ENCODE results near the gene SPATA45. TPM values are rescaled to one million over a fixed set of nuclear protein-coding genes. Genes with fewer than 3 reads are reported as not detected.

The SPATA45 gene
- total and polyA plus RNA-seq, 4 donors, result not detected

- no peaks in the 10 kb centered on the region for H3K9me3 ChIP-seq (ENCODE audit: control insufficient read depth in 4 of 4, insufficient read depth in 3 of 4, low read length in 3 of 4)
- no peaks in the 10 kb centered on the region for H3K27me3 ChIP-seq (ENCODE audit: control insufficient read depth in 3 of 3, insufficient read depth in 3 of 3, low read length in 2 of 3)
- H3K36me3 ChIP-seq (ENCODE audit: control insufficient read depth in 4 of 4, insufficient read depth in 4 of 4, low read length in 4 of 4), result peaks cover 6 to 12% (median 7%) of the 10 kb centered on the region in 4 donors
- no peaks in the 10 kb centered on the region for H3K4me1 ChIP-seq (ENCODE audit: control insufficient read depth in 5 of 5, insufficient read depth in 5 of 5, low read length in 5 of 5)
- no peak for ATAC-seq (ENCODE audit: insufficient read depth, low FRiP score)
- no peak overlapping the region for H3K9ac ChIP-seq (ENCODE audit: insufficient read depth in 1 of 2, low read length in 2 of 2)
- no peak overlapping the region for H3K27ac ChIP-seq (ENCODE audit: low read depth in 1 of 2, low read length in 1 of 2)
- WGBS, 2 donors, result 90 to 92% methylated on average over 6 of the region's 6 CpGs
- H3K4me3 ChIP-seq, result no peak overlapping the region
- TF ChIP-seq CTCF (IDR thresholded peaks at IDR 0.05; ENCODE audit: control extremely low read depth, extremely low read depth), result no peak
- no peak for DNase-seq
Measured at GRCh38 chr1:212879947-212880690, 32.7 kb upstream of the SPATA45 start.

GRCh38 chr1:212878418-212878817 is 31.0 kb upstream of the SPATA45 start:
- WGBS, 2 donors, result 98 to 99% methylated on average over 6 of the region's 6 CpGs
- H3K36me3 ChIP-seq (ENCODE audit: control insufficient read depth in 4 of 4, insufficient read depth in 4 of 4, low read length in 4 of 4), result peaks cover 6 to 18% (median 9%) of the 10 kb centered on the region in 4 donors

GRCh38 chr1:212873518-212873917 is 26.1 kb upstream of the SPATA45 start:
- H3K4me1 ChIP-seq (ENCODE audit: control insufficient read depth in 5 of 5, insufficient read depth in 5 of 5, low read length in 5 of 5), result no peaks in the 10 kb centered on the region
- H3K27ac ChIP-seq (ENCODE audit: low read depth in 1 of 2, low read length in 1 of 2), result no peak overlapping the region
- DNase-seq (no peak), ATAC-seq (ENCODE audit: insufficient read depth, low FRiP score) (no peak)
- no peak overlapping the region for H3K4me3 ChIP-seq
- 73 to 79% methylated on average over 2 of the region's 2 CpGs for WGBS, 2 donors
- H3K27me3 ChIP-seq (ENCODE audit: control insufficient read depth in 3 of 3, insufficient read depth in 3 of 3, low read length in 2 of 3), result no peaks in the 10 kb centered on the region
- H3K36me3 ChIP-seq (ENCODE audit: control insufficient read depth in 4 of 4, insufficient read depth in 4 of 4, low read length in 4 of 4), result peaks cover 6 to 29% (median 12%) of the 10 kb centered on the region in 4 donors
- H3K9me3 ChIP-seq (ENCODE audit: control insufficient read depth in 4 of 4, insufficient read depth in 3 of 4, low read length in 3 of 4), result no peaks in the 10 kb centered on the region
- H3K9ac ChIP-seq (ENCODE audit: insufficient read depth in 1 of 2, low read length in 2 of 2), result no peak overlapping the region
- no peak for TF ChIP-seq CTCF (IDR thresholded peaks at IDR 0.05; ENCODE audit: control extremely low read depth, extremely low read depth)

More at GRCh38 chr1:212878418-212878817, 31.0 kb upstream of the SPATA45 start:
- Histone ChIP-seq H3K27ac (ENCODE audit: low read depth in 1 of 2, low read length in 1 of 2) (no peak overlapping the region), H3K4me3 (no peak overlapping the region), H3K27me3 (ENCODE audit: control insufficient read depth in 3 of 3, insufficient read depth in 3 of 3, low read length in 2 of 3) (no peaks in the 10 kb centered on the region), H3K9ac (ENCODE audit: insufficient read depth in 1 of 2, low read length in 2 of 2) (no peak overlapping the region), H3K4me1 (ENCODE audit: control insufficient read depth in 5 of 5, insufficient read depth in 5 of 5, low read length in 5 of 5) (no peaks in the 10 kb centered on the region), H3K9me3 (ENCODE audit: control insufficient read depth in 4 of 4, insufficient read depth in 3 of 4, low read length in 3 of 4) (no peaks in the 10 kb centered on the region)
- ATAC-seq (ENCODE audit: insufficient read depth, low FRiP score), result no peak
- no peak for DNase-seq
- no peak for TF ChIP-seq CTCF (IDR thresholded peaks at IDR 0.05; ENCODE audit: control extremely low read depth, extremely low read depth)

All from lung (tissue), 12 donors.